A673 (cell line): ENCODE measurements around the gene SFRP5.

Experiments used
- EZH2 ChIP-seq: fragments of 200-600 bp; sonication (generic); IDR thresholded peaks from 2 replicates; pipeline ENCODE4 v1.6.1; 2017; ENCODE audit warnings: borderline replicate concordance, low read depth, mild to moderate bottlenecking, mixed read lengths, antibody characterized with exemption, low read length; ENCODE audit not compliant: poor library complexity, severe bottlenecking
- TF ChIP-seq, protein P1 (sequence below): fragments of 300-800, 200-600 bp; sonication (generic); conservative IDR thresholded peaks from 2 replicates; pipeline ENCODE4 v1.5.1; 2017; ENCODE audit warnings: low read depth, mild to moderate bottlenecking, antibody characterized with exemption, low read length, moderate library complexity, mixed read lengths

DNA sequence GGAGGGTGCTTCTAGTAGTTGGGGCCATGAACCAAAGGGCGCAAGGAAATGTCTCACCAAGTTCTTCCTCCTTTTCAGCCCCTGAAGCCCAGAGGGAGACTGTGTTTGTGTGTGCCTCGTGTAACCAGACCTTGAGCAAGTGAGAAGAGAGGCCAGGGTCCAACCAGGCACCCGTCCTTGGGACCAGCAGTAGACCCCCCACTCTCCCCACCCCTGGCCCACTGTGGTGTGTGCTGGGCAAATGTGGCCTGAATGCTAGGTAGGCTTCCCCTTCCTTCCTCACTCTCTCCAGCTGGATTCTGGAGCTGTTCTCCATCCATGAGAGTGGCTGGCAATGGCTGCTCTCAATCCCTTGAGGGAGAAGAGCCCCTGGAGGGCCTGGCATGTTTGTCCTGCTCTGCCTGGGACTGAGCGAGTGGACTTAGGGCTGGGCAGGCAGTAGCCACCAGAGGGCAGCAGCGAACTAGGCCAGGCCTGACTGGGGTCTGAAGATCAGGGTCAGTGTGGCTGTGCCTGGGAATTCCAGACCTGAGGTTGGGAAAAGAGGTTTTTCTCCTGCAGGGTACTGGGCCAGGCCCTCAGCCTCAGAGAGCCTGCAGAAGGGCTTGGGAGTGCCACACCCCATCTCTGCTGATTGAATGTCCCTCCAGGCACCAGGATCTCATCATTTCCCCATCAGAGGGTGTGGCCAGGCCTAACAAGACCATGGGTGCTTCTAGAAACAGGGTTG, 12.5 kb downstream of the SFRP5 start:
- TF ChIP-seq, protein P1, sequence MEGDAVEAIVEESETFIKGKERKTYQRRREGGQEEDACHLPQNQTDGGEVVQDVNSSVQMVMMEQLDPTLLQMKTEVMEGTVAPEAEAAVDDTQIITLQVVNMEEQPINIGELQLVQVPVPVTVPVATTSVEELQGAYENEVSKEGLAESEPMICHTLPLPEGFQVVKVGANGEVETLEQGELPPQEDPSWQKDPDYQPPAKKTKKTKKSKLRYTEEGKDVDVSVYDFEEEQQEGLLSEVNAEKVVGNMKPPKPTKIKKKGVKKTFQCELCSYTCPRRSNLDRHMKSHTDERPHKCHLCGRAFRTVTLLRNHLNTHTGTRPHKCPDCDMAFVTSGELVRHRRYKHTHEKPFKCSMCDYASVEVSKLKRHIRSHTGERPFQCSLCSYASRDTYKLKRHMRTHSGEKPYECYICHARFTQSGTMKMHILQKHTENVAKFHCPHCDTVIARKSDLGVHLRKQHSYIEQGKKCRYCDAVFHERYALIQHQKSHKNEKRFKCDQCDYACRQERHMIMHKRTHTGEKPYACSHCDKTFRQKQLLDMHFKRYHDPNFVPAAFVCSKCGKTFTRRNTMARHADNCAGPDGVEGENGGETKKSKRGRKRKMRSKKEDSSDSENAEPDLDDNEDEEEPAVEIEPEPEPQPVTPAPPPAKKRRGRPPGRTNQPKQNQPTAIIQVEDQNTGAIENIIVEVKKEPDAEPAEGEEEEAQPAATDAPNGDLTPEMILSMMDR: peak; percentile 83
- no peak for TF ChIP-seq EZH2
